Measurements from ENCODE around the gene CYP8B1. TPM values are rescaled to one million over a fixed set of nuclear protein-coding genes. Genes with fewer than 3 reads are reported as not detected.

The CYP8B1 gene
- total and polyA plus RNA-seq, 9 of the 15 experiments (the other 6 are each of a cell fraction or from before 2014, with no cell fraction given): 0.04 TPM; not detected in 8

DNA sequence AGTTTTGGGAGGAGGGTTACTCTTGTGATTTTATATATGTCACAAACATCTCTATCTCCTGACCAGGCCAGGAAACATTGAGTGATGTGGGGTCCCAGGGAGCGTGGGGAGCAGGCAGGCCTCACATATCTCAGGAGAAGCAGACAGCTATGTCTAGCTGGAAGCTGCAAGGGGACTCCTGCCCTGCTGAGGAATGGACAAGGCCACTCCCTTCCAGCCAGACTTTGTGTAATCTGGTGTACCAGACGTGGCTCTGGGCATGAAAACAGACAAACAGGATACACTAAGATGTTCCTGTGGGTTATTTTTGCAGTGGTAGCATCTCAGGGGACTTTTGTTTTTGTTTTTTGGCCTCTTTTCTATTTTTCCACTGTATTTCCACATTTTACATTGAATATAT is 23.2 kb downstream of the CYP8B1 start:
- no peak overlapping the region for H3K4me3 ChIP-seq
- ChIA-PET CTCF (ENCODE audit: low intra/inter-chr PET ratio) (no interaction called here), POLR2A (interaction anchor here (0.6 to 1.6 kb wide), 4 partner anchors 9 to 323 kb away, joined by 3 to 8 read pairs (median 4); no protein-coding TSS in a partner anchor)
- no TSS peak for BruUV-seq (replicated peaks)
- peak overlapping the region; percentile 36; the same call in 1 of the 2 replicates for H3K4me2 ChIP-seq (ENCODE audit: insufficient read depth, low read length)
- peak in 2 of 4 experiments; percentile 70 to 73 for DNase-seq (ENCODE audit: extremely low read depth in 1 of 4, low spot score in 3 of 4)
- in situ Hi-C loops (cut with MboI) (no loop called here), intact Hi-C loops (cut with micrococcal nuclease) (no loop called here)
- no peaks in the 10 kb centered on the region for H3K36me3 ChIP-seq (ENCODE audit: control insufficient read depth, insufficient read depth, low read length)
- WGBS (ENCODE audit: insufficient coverage, low coverage, missing lambda C conversion rate): 3% methylated on average over 2 of the region's 2 CpGs
- peaks cover 4 to 44% of the 10 kb centered on the region in 2 experiments; a peak in 2 of 5 replicates for H3K27me3 ChIP-seq (ENCODE audit: control insufficient read depth in 2 of 2, insufficient read depth in 2 of 2, low read length in 2 of 2)
- peak; percentile 62 for FAIRE-seq
- H2AFZ ChIP-seq (ENCODE audit: low read depth, low read length): no peak overlapping the region
- no peaks in the 10 kb centered on the region for H3K9me3 ChIP-seq (replicated peaks; ENCODE audit: control insufficient read depth, insufficient read depth, low read depth, low read length)
- H3K4me1 ChIP-seq (replicated peaks in 1 of 2; ENCODE audit: control insufficient read depth in 2 of 2, insufficient read depth in 2 of 2, low read length in 2 of 2): peaks cover 7 to 30% of the 10 kb centered on the region in 2 experiments; a peak in 3 of 5 replicates
- H4K20me1 ChIP-seq (replicated peaks; ENCODE audit: control insufficient read depth, insufficient read depth, low read length): no peaks in the 10 kb centered on the region
- peak overlapping the region in 1 of 2 experiments; percentile 53; a peak in 1 of 4 replicates for H3K9ac ChIP-seq (ENCODE audit: insufficient read depth in 1 of 2, low read depth in 2 of 2, low read length in 2 of 2)
- peak; percentile 72 for ATAC-seq
- no peaks in the 10 kb centered on the region for H3K79me2 ChIP-seq (ENCODE audit: control insufficient read depth, insufficient read depth, low read length)
- no peaks in the 10 kb centered on the region for H3K9me1 ChIP-seq (ENCODE audit: control insufficient read depth, insufficient read depth, low read length)
- no peak overlapping the region for H3K27ac ChIP-seq (ENCODE audit: extremely low read depth, low read depth, low read length)
- TF ChIP-seq TAL1 (IDR thresholded peaks at IDR 0.05) (peak; percentile 65; the same call in 1 of the 2 replicates), KDM1A (IDR thresholded peaks at IDR 0.05) (no peak), MTA2 (IDR thresholded peaks at IDR 0.05; ENCODE audit: low read depth) (0 out of 2 replicates have a peak, but pooled peaks have one; percentile 11), PRMT5 (CRISPR knock-in tag; IDR thresholded peaks at IDR 0.05) (no peak), CAMTA2 (CRISPR knock-in tag; conservative IDR thresholded peaks at IDR 0.05) (no peak), CREB1 (IDR thresholded peaks at IDR 0.05) (no peak), CREB1 (CRISPR knock-in tag; IDR thresholded peaks at IDR 0.05) (no peak), EP300 (IDR thresholded peaks at IDR 0.05; ENCODE audit: low read length) (peak; percentile 47; the same call in 1 of the 2 replicates), ELF4 (CRISPR knock-in tag; IDR thresholded peaks at IDR 0.05) (no peak), TCF7 (IDR thresholded peaks at IDR 0.05; ENCODE audit: borderline replicate concordance) (no peak), ARID1B (IDR thresholded peaks at IDR 0.05) (peak; percentile 42), SMARCA5 (IDR thresholded peaks at IDR 0.05) (no peak), POLR2AphosphoS2 (IDR thresholded peaks at IDR 0.05; ENCODE audit: low read length) (no peak), FUS (optimal IDR thresholded peaks at IDR 0.05; ENCODE audit: low read depth, low read length) (no peak), PCBP2 (IDR thresholded peaks at IDR 0.05; ENCODE audit: low read depth, low read length, poor library complexity, severe bottlenecking) (no peak), MECOM (CRISPR knock-in tag; IDR thresholded peaks at IDR 0.05) (no peak), MYNN (IDR thresholded peaks at IDR 0.05) (peak; percentile 69; the same call in 1 of the 2 replicates), MYNN (CRISPR knock-in tag; IDR thresholded peaks at IDR 0.05) (no peak), ZNF175 (CRISPR knock-in tag; IDR thresholded peaks at IDR 0.05; ENCODE audit: low read depth) (no peak)
- TF ChIP-seq, protein P1, sequence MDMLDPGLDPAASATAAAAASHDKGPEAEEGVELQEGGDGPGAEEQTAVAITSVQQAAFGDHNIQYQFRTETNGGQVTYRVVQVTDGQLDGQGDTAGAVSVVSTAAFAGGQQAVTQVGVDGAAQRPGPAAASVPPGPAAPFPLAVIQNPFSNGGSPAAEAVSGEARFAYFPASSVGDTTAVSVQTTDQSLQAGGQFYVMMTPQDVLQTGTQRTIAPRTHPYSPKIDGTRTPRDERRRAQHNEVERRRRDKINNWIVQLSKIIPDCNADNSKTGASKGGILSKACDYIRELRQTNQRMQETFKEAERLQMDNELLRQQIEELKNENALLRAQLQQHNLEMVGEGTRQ (CRISPR knock-in tag; IDR thresholded peaks at IDR 0.05): no peak
- TF ChIP-seq, protein P2, sequence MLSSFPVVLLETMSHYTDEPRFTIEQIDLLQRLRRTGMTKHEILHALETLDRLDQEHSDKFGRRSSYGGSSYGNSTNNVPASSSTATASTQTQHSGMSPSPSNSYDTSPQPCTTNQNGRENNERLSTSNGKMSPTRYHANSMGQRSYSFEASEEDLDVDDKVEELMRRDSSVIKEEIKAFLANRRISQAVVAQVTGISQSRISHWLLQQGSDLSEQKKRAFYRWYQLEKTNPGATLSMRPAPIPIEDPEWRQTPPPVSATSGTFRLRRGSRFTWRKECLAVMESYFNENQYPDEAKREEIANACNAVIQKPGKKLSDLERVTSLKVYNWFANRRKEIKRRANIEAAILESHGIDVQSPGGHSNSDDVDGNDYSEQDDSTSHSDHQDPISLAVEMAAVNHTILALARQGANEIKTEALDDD (IDR thresholded peaks at IDR 0.05): no peak
- TF ChIP-seq, protein P3, sequence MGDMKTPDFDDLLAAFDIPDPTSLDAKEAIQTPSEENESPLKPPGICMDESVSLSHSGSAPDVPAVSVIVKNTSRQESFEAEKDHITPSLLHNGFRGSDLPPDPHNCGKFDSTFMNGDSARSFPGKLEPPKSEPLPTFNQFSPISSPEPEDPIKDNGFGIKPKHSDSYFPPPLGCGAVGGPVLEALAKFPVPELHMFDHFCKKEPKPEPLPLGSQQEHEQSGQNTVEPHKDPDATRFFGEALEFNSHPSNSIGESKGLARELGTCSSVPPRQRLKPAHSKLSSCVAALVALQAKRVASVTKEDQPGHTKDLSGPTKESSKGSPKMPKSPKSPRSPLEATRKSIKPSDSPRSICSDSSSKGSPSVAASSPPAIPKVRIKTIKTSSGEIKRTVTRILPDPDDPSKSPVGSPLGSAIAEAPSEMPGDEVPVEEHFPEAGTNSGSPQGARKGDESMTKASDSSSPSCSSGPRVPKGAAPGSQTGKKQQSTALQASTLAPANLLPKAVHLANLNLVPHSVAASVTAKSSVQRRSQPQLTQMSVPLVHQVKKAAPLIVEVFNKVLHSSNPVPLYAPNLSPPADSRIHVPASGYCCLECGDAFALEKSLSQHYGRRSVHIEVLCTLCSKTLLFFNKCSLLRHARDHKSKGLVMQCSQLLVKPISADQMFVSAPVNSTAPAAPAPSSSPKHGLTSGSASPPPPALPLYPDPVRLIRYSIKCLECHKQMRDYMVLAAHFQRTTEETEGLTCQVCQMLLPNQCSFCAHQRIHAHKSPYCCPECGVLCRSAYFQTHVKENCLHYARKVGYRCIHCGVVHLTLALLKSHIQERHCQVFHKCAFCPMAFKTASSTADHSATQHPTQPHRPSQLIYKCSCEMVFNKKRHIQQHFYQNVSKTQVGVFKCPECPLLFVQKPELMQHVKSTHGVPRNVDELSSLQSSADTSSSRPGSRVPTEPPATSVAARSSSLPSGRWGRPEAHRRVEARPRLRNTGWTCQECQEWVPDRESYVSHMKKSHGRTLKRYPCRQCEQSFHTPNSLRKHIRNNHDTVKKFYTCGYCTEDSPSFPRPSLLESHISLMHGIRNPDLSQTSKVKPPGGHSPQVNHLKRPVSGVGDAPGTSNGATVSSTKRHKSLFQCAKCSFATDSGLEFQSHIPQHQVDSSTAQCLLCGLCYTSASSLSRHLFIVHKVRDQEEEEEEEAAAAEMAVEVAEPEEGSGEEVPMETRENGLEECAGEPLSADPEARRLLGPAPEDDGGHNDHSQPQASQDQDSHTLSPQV (IDR thresholded peaks at IDR 0.05): no peak

Data from K562 (cell line).